Astrocyte (in vitro differentiated cells and primary cell): ENCODE results near the gene SRRM4. TPM values are rescaled to one million over a fixed set of nuclear protein-coding genes. Genes with fewer than 3 reads are reported as not detected.

ENCODE experiments used
- DNase-seq: peaks from one replicate; pipeline ENCODE4 v3.0.0-alpha.2; 2010; ENCODE audit warnings: low read depth
- FAIRE-seq: peaks from 2 replicates; lab custom pipeline; 2011; peaks lifted over from hg19 to GRCh38; lab: Jason Lieb, UNC
- H2AFZ ChIP-seq: 2 replicates; pipeline ENCODE4 v1.6.0; 2012; ENCODE audit warnings: low read depth, low read length, inconsistent platforms
- H3K27ac ChIP-seq: 2 replicates; pipeline ENCODE4 v1.5.1; 2011; ENCODE audit warnings: low read depth, low read length, inconsistent platforms
- H3K27me3 ChIP-seq: 2 replicates; pipeline ENCODE4 v1.6.0; 2011; ENCODE audit warnings: low read length, inconsistent platforms; ENCODE audit not compliant: insufficient read depth
- H3K36me3 ChIP-seq: 2 replicates; pipeline ENCODE4 v1.5.1; 2011; ENCODE audit warnings: low read length, inconsistent platforms; ENCODE audit not compliant: insufficient read depth
- H3K4me1 ChIP-seq: 2 replicates; pipeline ENCODE4 v1.5.1; 2011; ENCODE audit warnings: low read length, inconsistent platforms; ENCODE audit not compliant: insufficient read depth
- H3K4me2 ChIP-seq: 2 replicates; pipeline ENCODE4 v1.6.0; 2012; ENCODE audit warnings: low read length, inconsistent platforms
- H3K4me3 ChIP-seq: 2 replicates; pipeline ENCODE4 v1.5.1; 2011; ENCODE audit warnings: low read depth, mild to moderate bottlenecking, low read length, inconsistent platforms; ENCODE audit not compliant: insufficient read depth
- H3K79me2 ChIP-seq: 2 replicates; pipeline ENCODE4 v1.6.0; 2012; ENCODE audit warnings: mild to moderate bottlenecking, low read length, inconsistent platforms; ENCODE audit not compliant: insufficient read depth
- H3K9ac ChIP-seq: 2 replicates; pipeline ENCODE4 v1.6.0; 2012; ENCODE audit warnings: mild to moderate bottlenecking, low read length, inconsistent platforms
- H3K9me3 ChIP-seq: 2 replicates; pipeline ENCODE4 v1.5.1; 2012; ENCODE audit warnings: low read depth, mild to moderate bottlenecking, low read length, inconsistent platforms; ENCODE audit not compliant: insufficient read depth
- H4K20me1 ChIP-seq: 2 replicates; pipeline ENCODE4 v1.6.0; 2012; ENCODE audit warnings: low read length, inconsistent platforms; ENCODE audit not compliant: insufficient read depth
- H3K27ac Mint-ChIP-seq: one replicate; pipeline ENCODE4 v1.8.0; 2021; ENCODE audit warnings: mild to moderate bottlenecking, mixed read lengths; ENCODE audit not compliant: unreplicated experiment
- H3K27me3 Mint-ChIP-seq: one replicate; pipeline ENCODE4 v1.8.0; 2021; ENCODE audit warnings: low read depth, mixed read lengths; ENCODE audit not compliant: unreplicated experiment
- H3K36me3 Mint-ChIP-seq: one replicate; pipeline ENCODE4 v1.8.0; 2021; ENCODE audit warnings: low read depth, mixed read lengths; ENCODE audit not compliant: unreplicated experiment
- H3K4me1 Mint-ChIP-seq: one replicate; pipeline ENCODE4 v1.8.0; 2021; ENCODE audit warnings: low read depth, mixed read lengths; ENCODE audit not compliant: unreplicated experiment
- H3K4me3 Mint-ChIP-seq: one replicate; pipeline ENCODE4 v1.8.0; 2021; ENCODE audit warnings: mild to moderate bottlenecking, moderate library complexity, mixed read lengths; ENCODE audit not compliant: unreplicated experiment
- H3K9me3 Mint-ChIP-seq: one replicate; pipeline ENCODE4 v1.8.0; 2021; ENCODE audit warnings: mild to moderate bottlenecking, mixed read lengths; ENCODE audit not compliant: unreplicated experiment
- EZH2 ChIP-seq: IDR thresholded peaks from 2 replicates; pipeline ENCODE4 v1.6.1; 2012; ENCODE audit warnings: mild to moderate bottlenecking, low read length, inconsistent platforms; ENCODE audit not compliant: insufficient read depth
- total RNA-seq: library from RNA; stranded (reverse); gene quantifications from 2 replicates; pipeline ENCODE4 v1.2.1, GENCODE V29; 2021
- TF ChIP-seq, protein P1 (sequence below): IDR thresholded peaks from 2 replicates; pipeline ENCODE4 v1.5.1; 2011; ENCODE audit warnings: low read depth, mild to moderate bottlenecking, inconsistent platforms, low read length, moderate library complexity; ENCODE audit not compliant: insufficient read depth

Gene SRRM4
- total RNA-seq, 1 donor from 2014 or later: 0.30 TPM

DNA sequence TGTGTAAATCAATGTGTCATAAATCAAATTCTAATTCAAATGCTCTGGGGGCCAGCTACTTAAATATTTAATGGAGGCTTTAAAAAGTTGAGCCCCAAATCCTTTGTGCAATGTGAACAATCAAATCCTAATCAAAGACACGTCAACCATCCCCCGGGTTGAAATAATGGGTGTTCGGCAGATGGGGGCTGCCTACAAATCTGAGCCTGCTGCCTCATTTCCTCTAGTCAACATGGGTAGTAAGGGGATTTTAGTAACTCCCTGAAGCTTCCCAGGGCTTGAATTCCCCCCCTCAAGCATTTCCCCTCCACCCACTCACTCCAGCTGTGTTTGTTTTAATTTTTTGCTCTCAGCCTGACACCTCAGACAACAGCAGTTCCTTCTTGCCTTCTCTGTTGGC lies 37.8 kb downstream of the SRRM4 start:
- Histone ChIP-seq H3K4me1 (no peaks in the 10 kb centered on the region), H3K79me2 (no peaks in the 10 kb centered on the region), H3K27me3 (no peaks in the 10 kb centered on the region), H3K4me2 (no peak overlapping the region), H2AFZ (no peak overlapping the region), H4K20me1 (no peaks in the 10 kb centered on the region), H3K4me3 (no peak overlapping the region), H3K9me3 (peaks cover 9% of the 10 kb centered on the region), H3K36me3 (no peaks in the 10 kb centered on the region), H3K9ac (no peak overlapping the region), H3K27ac (no peak overlapping the region)
- Mint-ChIP-seq H3K9me3 (peaks cover 6% of the 10 kb centered on the region), H3K36me3 (no peaks in the 10 kb centered on the region), H3K27ac (no peak overlapping the region), H3K27me3 (peaks cover 7% of the 10 kb centered on the region), H3K4me3 (no peak overlapping the region), H3K4me1 (peaks cover 10% of the 10 kb centered on the region)
- FAIRE-seq: no peak
- TF ChIP-seq, protein P1, sequence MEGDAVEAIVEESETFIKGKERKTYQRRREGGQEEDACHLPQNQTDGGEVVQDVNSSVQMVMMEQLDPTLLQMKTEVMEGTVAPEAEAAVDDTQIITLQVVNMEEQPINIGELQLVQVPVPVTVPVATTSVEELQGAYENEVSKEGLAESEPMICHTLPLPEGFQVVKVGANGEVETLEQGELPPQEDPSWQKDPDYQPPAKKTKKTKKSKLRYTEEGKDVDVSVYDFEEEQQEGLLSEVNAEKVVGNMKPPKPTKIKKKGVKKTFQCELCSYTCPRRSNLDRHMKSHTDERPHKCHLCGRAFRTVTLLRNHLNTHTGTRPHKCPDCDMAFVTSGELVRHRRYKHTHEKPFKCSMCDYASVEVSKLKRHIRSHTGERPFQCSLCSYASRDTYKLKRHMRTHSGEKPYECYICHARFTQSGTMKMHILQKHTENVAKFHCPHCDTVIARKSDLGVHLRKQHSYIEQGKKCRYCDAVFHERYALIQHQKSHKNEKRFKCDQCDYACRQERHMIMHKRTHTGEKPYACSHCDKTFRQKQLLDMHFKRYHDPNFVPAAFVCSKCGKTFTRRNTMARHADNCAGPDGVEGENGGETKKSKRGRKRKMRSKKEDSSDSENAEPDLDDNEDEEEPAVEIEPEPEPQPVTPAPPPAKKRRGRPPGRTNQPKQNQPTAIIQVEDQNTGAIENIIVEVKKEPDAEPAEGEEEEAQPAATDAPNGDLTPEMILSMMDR: no peak
- no peak for TF ChIP-seq EZH2
- DNase-seq: no peak

DNA sequence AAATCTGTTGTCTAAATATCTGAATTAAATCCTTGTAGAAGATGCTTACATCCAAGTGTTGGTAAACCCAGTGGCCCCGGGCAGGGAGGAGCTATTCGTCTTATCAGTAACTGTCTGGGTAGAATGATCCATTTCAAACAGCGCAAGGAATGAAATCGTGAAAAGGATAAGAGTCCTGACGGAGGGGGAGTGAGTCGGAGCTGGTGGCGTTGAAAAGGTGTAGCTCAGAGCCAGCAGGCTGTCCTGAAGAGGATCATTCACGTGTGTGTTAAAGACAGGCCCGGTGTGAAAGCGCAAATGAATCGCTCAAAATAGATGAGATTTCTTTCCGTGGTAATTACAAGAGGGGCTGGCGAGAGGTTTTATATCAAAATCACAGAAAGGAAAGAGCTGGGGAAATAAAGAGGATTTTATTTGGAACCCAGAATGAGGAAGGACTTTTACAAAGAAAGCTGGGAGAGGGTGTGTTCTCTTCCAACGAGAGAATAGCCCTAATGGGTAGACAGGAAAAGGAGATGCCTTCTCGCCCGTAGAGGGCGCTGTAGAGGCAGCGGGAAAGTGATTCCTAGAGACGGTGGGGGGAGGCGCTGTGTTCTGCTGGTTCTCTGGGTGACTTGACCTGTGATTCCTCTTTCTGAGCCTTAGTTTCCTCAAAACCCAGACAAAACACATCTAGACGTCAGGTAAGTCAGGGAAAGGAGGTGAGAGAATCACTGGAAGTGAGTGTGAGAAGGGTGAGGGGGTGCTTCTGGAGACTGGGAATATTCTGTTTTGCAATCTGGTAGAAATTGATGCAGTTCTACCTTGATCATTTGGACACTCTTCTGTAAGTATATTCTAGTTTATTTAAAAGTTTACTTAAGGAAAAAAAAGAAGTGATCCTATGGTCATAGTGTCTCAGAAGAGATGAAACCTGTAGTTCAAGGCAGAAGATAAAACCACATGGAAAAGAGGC lies 39.3 kb downstream of the SRRM4 start:
- Histone ChIP-seq H3K4me3 (no peak overlapping the region), H4K20me1 (no peaks in the 10 kb centered on the region), H3K9me3 (peaks cover 7% of the 10 kb centered on the region), H3K27ac (no peak overlapping the region), H3K4me1 (no peaks in the 10 kb centered on the region), H3K79me2 (no peaks in the 10 kb centered on the region), H2AFZ (no peak overlapping the region), H3K4me2 (no peak overlapping the region), H3K27me3 (no peaks in the 10 kb centered on the region), H3K36me3 (no peaks in the 10 kb centered on the region), H3K9ac (no peak overlapping the region)
- Mint-ChIP-seq H3K4me1 (peaks cover 10% of the 10 kb centered on the region), H3K9me3 (peaks cover 6% of the 10 kb centered on the region), H3K27me3 (peaks cover 9% of the 10 kb centered on the region), H3K36me3 (no peaks in the 10 kb centered on the region), H3K27ac (no peak overlapping the region), H3K4me3 (no peak overlapping the region)
- DNase-seq: no peak
- no peak for TF ChIP-seq EZH2
- TF ChIP-seq, protein P1: no peak
- no peak for FAIRE-seq

DNA sequence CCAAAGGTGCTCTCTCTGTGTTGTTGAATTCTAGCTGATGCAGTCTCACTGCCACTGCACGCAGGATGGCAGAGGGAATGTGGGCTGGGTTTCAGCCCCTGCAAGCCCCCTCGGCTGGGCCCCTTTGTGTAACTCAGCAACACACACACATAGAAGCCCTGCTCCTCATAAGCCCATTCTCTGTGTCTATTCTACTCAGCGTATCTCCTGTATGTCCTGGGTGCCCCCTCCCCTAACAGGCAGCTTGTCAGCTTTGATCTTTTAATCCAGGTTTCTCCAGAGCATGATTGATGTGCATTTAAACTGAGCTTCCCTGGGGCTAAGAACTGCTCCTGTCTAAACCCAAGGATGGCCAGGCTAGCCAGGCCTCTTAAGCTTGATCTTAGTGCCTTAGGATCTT lies 43.0 kb downstream of the SRRM4 start:
- no peaks in the 10 kb centered on the region for H4K20me1 ChIP-seq
- peaks cover 5% of the 10 kb centered on the region for H3K9me3 ChIP-seq
- no peaks in the 10 kb centered on the region for H3K4me1 ChIP-seq
- no peak overlapping the region for H3K4me2 ChIP-seq
- H3K9me3 Mint-ChIP-seq: peaks cover 6% of the 10 kb centered on the region
- peaks cover 5% of the 10 kb centered on the region for H3K4me1 Mint-ChIP-seq
- no peak overlapping the region for H2AFZ ChIP-seq
- H3K9ac ChIP-seq: no peak overlapping the region
- no peaks in the 10 kb centered on the region for H3K36me3 ChIP-seq
- peaks cover 12% of the 10 kb centered on the region for H3K27me3 Mint-ChIP-seq
- H3K27ac Mint-ChIP-seq: no peak overlapping the region
- DNase-seq (no peak), FAIRE-seq (no peak)
- TF ChIP-seq EZH2: no peak
- H3K79me2 ChIP-seq: no peaks in the 10 kb centered on the region
- H3K27ac ChIP-seq: no peak overlapping the region
- H3K4me3 Mint-ChIP-seq: no peak overlapping the region
- no peaks in the 10 kb centered on the region for H3K36me3 Mint-ChIP-seq
- no peak overlapping the region for H3K4me3 ChIP-seq
- no peaks in the 10 kb centered on the region for H3K27me3 ChIP-seq
